ENCODE measurements around the gene CDK8.

DNA sequence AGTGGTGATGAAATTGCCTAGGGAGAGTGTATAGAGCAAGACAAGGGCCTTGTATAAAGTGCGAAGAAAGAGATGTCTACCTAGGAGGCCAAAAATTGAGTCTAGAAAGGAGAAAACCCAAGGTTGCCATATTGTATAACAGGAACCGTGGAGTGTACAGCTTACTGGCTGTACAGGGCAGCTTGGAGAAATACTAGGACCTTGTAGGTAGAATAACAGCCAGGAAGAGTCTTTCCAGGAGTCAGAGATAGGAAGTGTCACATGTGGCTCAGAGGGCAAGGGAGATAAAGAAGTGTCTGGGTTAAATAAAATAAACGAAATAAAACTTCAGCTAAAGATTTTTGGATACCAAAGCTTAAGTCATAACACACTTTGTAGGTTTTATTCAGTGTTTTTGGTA, 12.4 kb downstream of the CDK8 start:
- TF ChIP-seq EZH2 (IDR thresholded peaks at IDR 0.05; ENCODE audit: low read depth, unreplicated experiment): no peak
- TF ChIP-seq CTCF (conservative IDR thresholded peaks at IDR 0.05; ENCODE audit: low read depth in 2 of 2): no peak
- no peak for TF ChIP-seq STAT1 (IDR thresholded peaks at IDR 0.05; ENCODE audit: unreplicated experiment)

All from GM23338 (cell line).